ENCODE data around the gene SERPINC1. TPM values are rescaled to one million over a fixed set of nuclear protein-coding genes. Genes with fewer than 3 reads are reported as not detected.

SERPINC1 gene
- total RNA-seq, 1 donor from 2014 or later = not detected

Other genes starting within 250 kb of the SERPINC1 start
- gene ANKRD45, start 247.5 kb downstream of the SERPINC1 start, total RNA-seq = 1.4 and 1.8 TPM in 2 replicates
- 25.3 and 25.4 TPM in 2 replicates for gene KLHL20, start 202.3 kb downstream of the SERPINC1 start, total RNA-seq
- 17.4 and 17.9 TPM in 2 replicates for gene DARS2, start 92.7 kb downstream of the SERPINC1 start, total RNA-seq
- 7.6 and 7.9 TPM in 2 replicates for gene CENPL, start 92.4 kb downstream of the SERPINC1 start, total RNA-seq
- 435 and 473 TPM in 2 replicates for gene GAS5, start 49.3 kb downstream of the SERPINC1 start, total RNA-seq
- 9.9 and 10.7 TPM in 2 replicates for gene ZBTB37, start 48.9 kb downstream of the SERPINC1 start, total RNA-seq
- gene RC3H1, start 105.0 kb upstream of the SERPINC1 start, total RNA-seq = 31.2 and 38.1 TPM in 2 replicates
- gene RABGAP1L, start 242.2 kb upstream of the SERPINC1 start, total RNA-seq = 40.2 and 42.1 TPM in 2 replicates